WTC11 (cell line): ENCODE data around the gene USP54. TPM values are rescaled to one million over a fixed set of nuclear protein-coding genes. Genes with fewer than 3 reads are reported as not detected.

Experiments
- ATAC-seq: fragments of 200-7000 bp; cut with Tn5 transposase; 2 replicates; pipeline ENCODE4 v1.10.0; 2021; ENCODE audit warnings: mild to moderate bottlenecking, moderate library complexity
- CTCF ChIA-PET: fragments of 300-600 bp; sonication (Branson Sonifier 250); formaldehyde crosslinking; loops from one replicate; lab custom pipeline; 2021; ENCODE audit warnings: antibody characterized with exemption; lab: Charles Lee
- POLR2A ChIA-PET: fragments of 350-600 bp; sonication (Branson Sonifier 250); formaldehyde crosslinking; loops from one replicate; lab custom pipeline; 2021; ENCODE audit warnings: antibody characterized with exemption; lab: Charles Lee
- DNase-seq: peaks from one replicate; pipeline ENCODE4 v3.0.0; 2021; ENCODE audit warnings: low spot score
- H3K27ac Mint-ChIP-seq: 2 replicates; pipeline ENCODE4 v1.8.0; 2021; ENCODE audit warnings: mixed read lengths
- H3K27me3 Mint-ChIP-seq: 2 replicates; pipeline ENCODE4 v1.8.0; 2021; ENCODE audit warnings: low read depth, mild to moderate bottlenecking, moderate library complexity, mixed read lengths
- H3K36me3 Mint-ChIP-seq: 2 replicates; pipeline ENCODE4 v1.8.0; 2021; ENCODE audit warnings: mixed read lengths
- H3K4me1 Mint-ChIP-seq: 2 replicates; pipeline ENCODE4 v1.8.0; 2022; ENCODE audit warnings: mixed read lengths
- H3K4me3 Mint-ChIP-seq: 2 replicates; pipeline ENCODE4 v1.8.0; 2021; ENCODE audit warnings: mild to moderate bottlenecking, moderate library complexity, mixed read lengths
- H3K9me3 Mint-ChIP-seq: 2 replicates; pipeline ENCODE4 v1.8.0; 2021; ENCODE audit warnings: mixed read lengths
- AFF4 ChIP-seq: sonication (generic); formaldehyde crosslinking; IDR thresholded peaks from 2 replicates; pipeline ENCODE4 v1.8.1; 2023; ENCODE audit warnings: mild to moderate bottlenecking, missing genetic modification reagents, borderline replicate concordance
- CBFB ChIP-seq: sonication (generic); formaldehyde crosslinking; IDR thresholded peaks from 2 replicates; pipeline ENCODE4 v1.8.1; 2022; ENCODE audit warnings: mild to moderate bottlenecking, low read depth, missing genetic modification reagents
- CDX4 ChIP-seq: fragments of 250-450 bp; sonication (Bioruptor Pico); IDR thresholded peaks from 2 replicates; pipeline ENCODE4 v1.9.0; 2021; ENCODE audit warnings: moderate library complexity, mild to moderate bottlenecking, inconsistent platforms, borderline replicate concordance
- CTCF ChIP-seq: fragments of 200-600 bp; IDR thresholded peaks from 2 replicates; pipeline ENCODE4 v1.8.0; 2022; ENCODE audit warnings: antibody characterized with exemption
- E2F1 ChIP-seq: sonication (generic); formaldehyde crosslinking; IDR thresholded peaks from 2 replicates; pipeline ENCODE4 v1.8.0; 2022; ENCODE audit warnings: mild to moderate bottlenecking, missing genetic modification reagents
- ELF4 ChIP-seq: sonication (generic); formaldehyde crosslinking; IDR thresholded peaks from 2 replicates; pipeline ENCODE4 v1.8.1; 2022; ENCODE audit warnings: low read depth, mild to moderate bottlenecking, moderate library complexity, missing genetic modification reagents
- FOXK1 ChIP-seq: sonication (generic); formaldehyde crosslinking; IDR thresholded peaks from 2 replicates; pipeline ENCODE4 v1.8.0; 2022; ENCODE audit warnings: mild to moderate bottlenecking, moderate library complexity, missing genetic modification reagents
- FOXP1 ChIP-seq: sonication (generic); formaldehyde crosslinking; IDR thresholded peaks from 2 replicates; pipeline ENCODE4 v1.8.0; 2022; ENCODE audit warnings: missing genetic modification reagents, mild to moderate bottlenecking, moderate library complexity, borderline replicate concordance
- GRHL2 ChIP-seq: fragments of 250-450 bp; sonication (Bioruptor Pico); IDR thresholded peaks from 2 replicates; pipeline ENCODE4 v1.8.0; 2022; ENCODE audit warnings: mild to moderate bottlenecking, moderate library complexity; ENCODE audit not compliant: insufficient replicate concordance, severe bottlenecking
- GTF2I ChIP-seq: fragments of 250-450 bp; sonication (Bioruptor Pico); conservative IDR thresholded peaks from 2 replicates; pipeline ENCODE4 v1.4.0; 2021; ENCODE audit warnings: mild to moderate bottlenecking
- IRF1 ChIP-seq: sonication (generic); formaldehyde crosslinking; IDR thresholded peaks from 2 replicates; pipeline ENCODE4 v1.8.0; 2023; ENCODE audit warnings: missing genetic modification reagents
- KAT7 ChIP-seq: sonication (generic); formaldehyde crosslinking; IDR thresholded peaks from 2 replicates; pipeline ENCODE4 v1.8.1; 2023; ENCODE audit warnings: missing genetic modification reagents, mild to moderate bottlenecking, borderline replicate concordance
- NFATC4 ChIP-seq: fragments of 250-450 bp; sonication (Bioruptor Pico); IDR thresholded peaks from 2 replicates; pipeline ENCODE4 v1.9.0; 2021; ENCODE audit warnings: mild to moderate bottlenecking
- STAT6 ChIP-seq: sonication (generic); formaldehyde crosslinking; conservative IDR thresholded peaks from 2 replicates; pipeline ENCODE4 v1.8.1; 2023; ENCODE audit warnings: mild to moderate bottlenecking, low read depth, missing genetic modification reagents, moderate library complexity
- TEAD1 ChIP-seq: sonication (generic); formaldehyde crosslinking; IDR thresholded peaks from 2 replicates; pipeline ENCODE4 v1.8.0; 2022; ENCODE audit warnings: mild to moderate bottlenecking, missing genetic modification reagents
- ZBTB21 ChIP-seq: sonication (generic); formaldehyde crosslinking; IDR thresholded peaks from 2 replicates; pipeline ENCODE4 v1.8.1; 2023; ENCODE audit warnings: mild to moderate bottlenecking, missing genetic modification reagents, borderline replicate concordance
- total RNA-seq: library from RNA; stranded (reverse); gene quantifications from 3 replicates; pipeline ENCODE4 v1.2.3, GENCODE V29; 2021

The USP54 gene
- total RNA-seq, 1 experiment from 2014 or later: 39.8 TPM

- TF ChIP-seq E2F1 (no peak), IRF1 (CRISPR knock-in tag) (no peak), FOXK1 (CRISPR knock-in tag) (no peak), ZBTB21 (no peak), AFF4 (CRISPR knock-in tag) (no peak), STAT6 (CRISPR knock-in tag) (no peak), CBFB (CRISPR knock-in tag) (no peak)
Observed at GRCh38 chr10:73609116-73609515, 18.0 kb upstream of the USP54 start (continued).

- peaks cover 11% of the 10 kb centered on the region for H3K4me1 Mint-ChIP-seq
- H3K36me3 Mint-ChIP-seq: peaks cover 9% of the 10 kb centered on the region
- ATAC-seq: peak; percentile 89
- no peak overlapping the region for H3K4me3 Mint-ChIP-seq
- POLR2A ChIA-PET: interaction anchor here (1.0 to 2.4 kb wide), 2 partner anchors 10 to 24 kb away, joined by 3 to 12 read pairs; partner anchors contain the start of gene USP54
- CTCF ChIA-PET: interaction anchor here (0.9 to 1.5 kb wide), 3 partner anchors 24 to 72 kb away, joined by 3 to 7 read pairs (median 3); no protein-coding TSS in a partner anchor
- peak overlapping the region; percentile 93 for H3K27ac Mint-ChIP-seq
- no peaks in the 10 kb centered on the region; the same call in 1 of the 2 replicates for H3K9me3 Mint-ChIP-seq
- H3K27me3 Mint-ChIP-seq: no peaks in the 10 kb centered on the region
- DNase-seq: no peak
- TF ChIP-seq TEAD1 (CRISPR knock-in tag) (no peak), E2F1 (no peak), GRHL2 (CRISPR knock-in tag) (no peak), FOXP1 (CRISPR knock-in tag) (no peak), ELF4 (CRISPR knock-in tag) (no peak), FOXK1 (CRISPR knock-in tag) (no peak), NFATC4 (CRISPR knock-in tag) (no peak), KAT7 (CRISPR knock-in tag) (no peak), CTCF (no peak), AFF4 (CRISPR knock-in tag) (no peak), CDX4 (no peak), GTF2I (CRISPR knock-in tag) (no peak)
Observed at GRCh38 chr10:73601486-73601921, 10.4 kb upstream of the USP54 start.
